Measurements from ENCODE around the gene ADGRA1.
"Not testable (repeated sequence)": the region's sequence is repeated elsewhere in the genome, so short reads cannot be mapped to it uniquely, and the experiment has no call there.

ADGRA1 gene

DNA sequence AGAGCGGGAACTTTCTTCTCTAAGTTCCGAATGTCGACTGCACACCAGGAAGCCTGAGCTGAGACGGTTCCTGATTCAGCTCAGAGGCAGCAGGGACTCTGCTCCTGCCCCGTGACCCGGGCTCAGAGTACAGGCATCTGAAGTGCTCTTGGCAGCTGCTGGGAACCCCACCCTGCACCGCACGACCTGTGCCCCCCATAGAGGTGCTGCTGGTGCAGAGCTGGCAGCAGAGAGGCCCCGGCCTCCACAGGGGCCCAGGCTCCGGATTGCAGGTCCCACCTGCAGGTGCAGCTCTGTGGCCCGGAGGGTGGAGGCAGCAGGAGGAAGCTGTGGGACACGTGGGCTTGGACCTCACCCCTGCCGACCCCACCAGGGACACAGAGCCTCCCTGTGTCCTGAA, 39.5 kb upstream of the ADGRA1 start:
- DNase-seq = no peak
- TF ChIP-seq POLR2A (IDR thresholded peaks at IDR 0.05; ENCODE audit: low read length) = no peak
- no peak for TF ChIP-seq GATA1 (IDR thresholded peaks at IDR 0.05; ENCODE audit: low read depth, low read length)

- no peak for TF ChIP-seq POLR2A (IDR thresholded peaks at IDR 0.05; ENCODE audit: low read length)
- TF ChIP-seq GATA1 (IDR thresholded peaks at IDR 0.05; ENCODE audit: low read depth, low read length) = no peak
- DNase-seq = no peak
Measured at GRCh38 chr10:133048926-133049325, 38.8 kb upstream of the ADGRA1 start.

DNA sequence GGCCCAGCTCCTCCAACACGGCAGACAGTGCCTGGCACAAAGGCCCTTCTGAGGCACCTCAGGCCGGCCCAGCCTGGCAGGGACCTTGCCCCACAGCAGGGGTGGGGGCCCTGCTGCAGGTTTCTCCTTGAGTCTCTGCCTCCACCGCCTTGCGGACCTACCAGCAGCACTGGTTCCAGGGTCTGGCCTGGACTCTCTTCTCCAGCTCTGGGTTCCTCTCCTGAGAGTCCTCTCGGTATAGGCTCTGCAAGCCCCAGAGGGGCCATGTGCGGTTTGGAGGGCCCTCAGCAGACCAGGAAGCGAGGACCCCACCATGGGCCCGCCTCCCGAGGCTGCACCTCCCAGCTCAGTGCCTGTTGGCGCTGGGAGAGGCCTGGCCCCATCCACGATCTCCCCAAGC, 38.1 kb upstream of the ADGRA1 start:
- no peak for DNase-seq
- no peak for TF ChIP-seq GATA1 (IDR thresholded peaks at IDR 0.05; ENCODE audit: low read depth, low read length)
- TF ChIP-seq POLR2A (IDR thresholded peaks at IDR 0.05; ENCODE audit: low read length) = no peak

GRCh38 chr10:133050371-133050770, 37.4 kb upstream of the ADGRA1 start:
- DNase-seq = no peak

GRCh38 chr10:133052076-133052475, 35.6 kb upstream of the ADGRA1 start:
- TF ChIP-seq POLR2A (IDR thresholded peaks at IDR 0.05; ENCODE audit: low read length) (no peak), GATA1 (IDR thresholded peaks at IDR 0.05; ENCODE audit: low read depth, low read length) (no peak)
- no peak for DNase-seq

More at GRCh38 chr10:133050371-133050770, 37.4 kb upstream of the ADGRA1 start:
- TF ChIP-seq POLR2A (IDR thresholded peaks at IDR 0.05; ENCODE audit: low read length) (no peak), GATA1 (IDR thresholded peaks at IDR 0.05; ENCODE audit: low read depth, low read length) (no peak)

- not testable (repeated sequence) for DNase-seq
Measured at GRCh38 chr10:133053527-133054133, 34.1 kb upstream of the ADGRA1 start.

DNA sequence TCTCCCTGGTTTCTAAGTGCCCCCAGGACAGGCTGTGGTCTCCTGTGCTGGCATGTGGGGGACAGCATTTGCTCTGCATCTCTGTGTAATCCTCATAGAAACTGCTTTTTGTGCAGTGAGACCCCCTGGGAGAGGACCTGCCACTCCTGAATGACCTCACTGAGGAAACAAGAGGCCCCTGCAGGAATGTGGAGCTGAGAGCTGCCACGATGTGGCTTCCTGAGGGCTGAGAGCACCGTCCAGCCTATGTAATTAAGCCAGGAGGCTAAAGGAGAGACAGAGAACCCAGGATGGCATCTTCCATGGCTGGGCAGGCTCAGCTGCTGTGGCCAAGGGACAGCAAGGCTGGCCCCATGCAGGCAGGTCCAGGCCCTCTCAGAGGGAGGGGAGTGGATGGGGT, 32.3 kb upstream of the ADGRA1 start:
- no peak for TF ChIP-seq GATA1 (IDR thresholded peaks at IDR 0.05; ENCODE audit: low read depth, low read length)
- no peak for TF ChIP-seq POLR2A (IDR thresholded peaks at IDR 0.05; ENCODE audit: low read length)
- DNase-seq = no peak

- no peak for DNase-seq
- TF ChIP-seq GATA1 (IDR thresholded peaks at IDR 0.05; ENCODE audit: low read depth, low read length) (no peak), POLR2A (IDR thresholded peaks at IDR 0.05; ENCODE audit: low read length) (no peak)
Measured at GRCh38 chr10:133056001-133056400, 31.7 kb upstream of the ADGRA1 start.

- no peak for DNase-seq
- TF ChIP-seq POLR2A (IDR thresholded peaks at IDR 0.05; ENCODE audit: low read length) (no peak), GATA1 (IDR thresholded peaks at IDR 0.05; ENCODE audit: low read depth, low read length) (no peak)
Measured at GRCh38 chr10:133056651-133057178, 31.0 kb upstream of the ADGRA1 start.

DNA sequence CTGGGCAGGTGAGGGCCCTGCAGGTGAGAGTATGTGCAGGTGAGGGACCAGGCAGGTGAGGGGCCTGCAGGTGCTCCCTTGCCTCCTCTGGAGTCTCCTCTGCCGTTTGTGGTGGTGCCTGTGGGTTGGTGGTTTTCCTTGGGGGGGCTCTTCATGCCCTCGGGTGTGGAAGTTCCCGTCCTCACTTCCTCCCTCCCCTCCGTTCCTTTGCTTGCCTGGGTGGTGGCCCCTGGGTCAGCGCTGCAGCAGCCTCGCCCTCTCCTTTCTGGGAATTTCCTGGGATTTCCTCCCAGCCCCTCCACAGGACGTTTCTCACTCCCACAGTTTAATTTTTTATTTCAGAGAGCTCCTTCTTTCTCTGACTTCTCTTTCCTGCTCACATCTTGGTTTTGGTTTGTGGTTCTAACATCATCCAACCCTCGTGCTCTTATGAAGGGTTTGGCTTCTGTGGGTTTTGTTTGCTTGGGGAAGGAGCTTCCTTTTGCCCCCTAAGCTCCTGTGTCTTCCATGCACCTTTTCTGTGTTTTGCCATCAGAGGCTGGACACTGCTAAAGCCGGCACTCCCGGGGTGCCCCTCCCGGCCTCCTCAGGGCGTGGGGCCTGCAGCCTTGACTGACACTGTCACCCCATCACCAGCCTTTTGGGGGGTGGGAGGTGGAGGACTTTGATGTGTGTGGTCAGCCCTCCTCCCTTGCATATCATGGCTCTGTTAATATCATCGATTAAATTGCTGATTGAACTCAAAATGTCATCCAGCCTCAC, 29.2 kb upstream of the ADGRA1 start:
- TF ChIP-seq GATA1 (IDR thresholded peaks at IDR 0.05; ENCODE audit: low read depth, low read length) = no peak
- no peak for TF ChIP-seq POLR2A (IDR thresholded peaks at IDR 0.05; ENCODE audit: low read length)
- no peak for DNase-seq

DNA sequence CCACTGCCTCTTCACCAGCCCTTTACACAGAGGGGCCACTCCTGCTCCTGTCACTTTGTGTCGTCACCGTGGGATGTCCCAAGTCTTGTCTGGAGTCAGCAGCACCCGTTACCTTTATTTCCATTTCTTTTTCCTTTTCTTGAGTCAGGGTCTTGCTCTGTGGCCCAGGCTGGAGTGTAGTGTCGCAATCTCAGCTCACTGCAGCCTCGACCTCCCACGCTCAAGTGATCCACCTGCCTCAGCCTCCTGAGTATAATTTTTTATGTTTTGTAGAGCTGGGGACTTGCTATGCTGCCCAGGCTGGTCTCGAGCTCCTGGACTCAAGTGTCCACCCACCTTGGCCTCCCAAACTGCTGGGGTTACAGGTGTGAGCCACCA, 28.6 kb upstream of the ADGRA1 start:
- no peak for TF ChIP-seq GATA1 (IDR thresholded peaks at IDR 0.05; ENCODE audit: low read depth, low read length)
- no peak for TF ChIP-seq POLR2A (IDR thresholded peaks at IDR 0.05; ENCODE audit: low read length)
- no peak for DNase-seq

GRCh38 chr10:133059571-133059970, 28.2 kb upstream of the ADGRA1 start:
- DNase-seq = no peak
- TF ChIP-seq GATA1 (IDR thresholded peaks at IDR 0.05; ENCODE audit: low read depth, low read length) = no peak
- TF ChIP-seq POLR2A (IDR thresholded peaks at IDR 0.05; ENCODE audit: low read length) = no peak

GRCh38 chr10:133060022-133060421, 27.7 kb upstream of the ADGRA1 start:
- no peak for DNase-seq
- TF ChIP-seq GATA1 (IDR thresholded peaks at IDR 0.05; ENCODE audit: low read depth, low read length) = no peak
- TF ChIP-seq POLR2A (IDR thresholded peaks at IDR 0.05; ENCODE audit: low read length) = no peak

GRCh38 chr10:133060466-133060865, 27.3 kb upstream of the ADGRA1 start:
- DNase-seq = no peak
- TF ChIP-seq POLR2A (IDR thresholded peaks at IDR 0.05; ENCODE audit: low read length) (no peak), GATA1 (IDR thresholded peaks at IDR 0.05; ENCODE audit: low read depth, low read length) (no peak)

GRCh38 chr10:133060881-133061280, 26.8 kb upstream of the ADGRA1 start:
- TF ChIP-seq GATA1 (IDR thresholded peaks at IDR 0.05; ENCODE audit: low read depth, low read length) (no peak), POLR2A (IDR thresholded peaks at IDR 0.05; ENCODE audit: low read length) (no peak)
- no peak for DNase-seq
